Measurements from ENCODE around the gene SFMBT2.
"Not testable (repeated sequence)": the region's sequence is repeated elsewhere in the genome, so short reads cannot be mapped to it uniquely, and the experiment has no call there.

Gene SFMBT2

GRCh38 chr10:7258948-7259523 is 151.8 kb downstream of the SFMBT2 start:
- no peak for DNase-seq

- DNase-seq = no peak
These were observed 155.3 kb downstream of the SFMBT2 start for GRCh38 chr10:7255517-7255916.

- no peak for DNase-seq
These were observed 159.0 kb downstream of the SFMBT2 start for GRCh38 chr10:7251696-7252465.

- no peak for DNase-seq
These were observed 160.6 kb downstream of the SFMBT2 start for GRCh38 chr10:7250236-7250635.

GRCh38 chr10:7248585-7249164 is 162.2 kb downstream of the SFMBT2 start:
- no peak for DNase-seq

GRCh38 chr10:7248148-7248547 is 162.7 kb downstream of the SFMBT2 start:
- DNase-seq = no peak

GRCh38 chr10:7245505-7245904 is 165.3 kb downstream of the SFMBT2 start:
- DNase-seq = no peak

- no peak for DNase-seq
These were observed 167.0 kb downstream of the SFMBT2 start for GRCh38 chr10:7243873-7244272.

- DNase-seq = no peak
These were observed 167.7 kb downstream of the SFMBT2 start for GRCh38 chr10:7243139-7243538.

GRCh38 chr10:7239312-7239985 is 171.4 kb downstream of the SFMBT2 start:
- no peak for DNase-seq

- DNase-seq = no peak
These were observed 175.5 kb downstream of the SFMBT2 start for GRCh38 chr10:7235376-7235775.

- no peak for DNase-seq
These were observed 176.7 kb downstream of the SFMBT2 start for GRCh38 chr10:7234109-7234508.

GRCh38 chr10:7233259-7233991 is 177.4 kb downstream of the SFMBT2 start:
- DNase-seq = no peak

- no peak for DNase-seq
These were observed 179.1 kb downstream of the SFMBT2 start for GRCh38 chr10:7231509-7232414.

GRCh38 chr10:7230951-7231350 is 179.9 kb downstream of the SFMBT2 start:
- no peak for DNase-seq

GRCh38 chr10:7230036-7230435 is 180.8 kb downstream of the SFMBT2 start:
- DNase-seq = no peak

- no peak for DNase-seq
These were observed 185.7 kb downstream of the SFMBT2 start for GRCh38 chr10:7225133-7225532.

GRCh38 chr10:7218968-7219367 is 191.9 kb downstream of the SFMBT2 start:
- no peak for DNase-seq

- DNase-seq = not testable (repeated sequence)
These were observed 198.1 kb downstream of the SFMBT2 start for GRCh38 chr10:7212696-7213095.

GRCh38 chr10:7211857-7212577 is 198.8 kb downstream of the SFMBT2 start:
- DNase-seq = no peak

- no peak for DNase-seq
These were observed 200.3 kb downstream of the SFMBT2 start for GRCh38 chr10:7210516-7210915.

Measured in NCI-H1930 (cell line).